NCI-H446 treated with DMSO at 0.1 percent for 48 hours (cell line): ENCODE measurements around the gene ANXA6.

ENCODE experiments used
- DNase-seq: peaks from one replicate; lab custom pipeline; 2025; lab: John Stamatoyannopoulos, UW

The ANXA6 gene

DNA sequence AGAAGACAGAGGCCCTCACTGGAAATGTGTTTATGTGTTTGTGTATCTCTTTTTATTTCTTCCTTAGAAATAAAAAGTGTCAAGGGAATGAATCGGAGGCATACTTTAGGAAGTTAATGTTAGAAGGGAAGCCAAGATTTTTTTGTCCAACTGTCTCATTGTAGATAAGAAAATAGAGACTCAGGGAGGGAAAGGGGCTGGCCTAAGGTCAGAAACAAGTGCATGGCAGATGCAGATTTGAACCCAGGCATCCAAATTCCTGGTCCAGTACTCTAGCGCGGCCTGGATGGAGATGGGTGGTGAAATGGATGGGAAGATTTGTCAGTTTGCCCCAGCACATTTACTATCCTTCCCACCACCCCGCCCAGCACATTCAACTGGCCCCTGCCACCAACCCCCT lies 56.9 kb downstream of the ANXA6 start:
- no peak for DNase-seq

DNA sequence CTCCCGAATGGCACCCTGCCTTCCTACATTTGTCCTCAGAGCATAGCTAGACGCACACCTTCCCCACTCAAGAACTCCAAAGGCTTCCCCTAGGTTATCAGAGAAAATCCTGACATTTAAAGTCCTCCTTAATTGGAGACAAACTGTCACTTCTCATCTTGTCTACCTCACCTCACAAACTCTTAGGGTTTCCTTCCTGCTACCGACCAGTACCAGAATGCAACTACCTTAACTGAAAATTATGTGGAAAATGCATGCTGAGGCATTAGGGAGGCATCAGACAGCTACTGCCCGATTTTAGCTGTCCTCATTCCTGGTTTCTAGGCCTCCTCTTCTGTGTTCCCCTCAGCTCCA lies 58.8 kb downstream of the ANXA6 start:
- DNase-seq: no peak

DNA sequence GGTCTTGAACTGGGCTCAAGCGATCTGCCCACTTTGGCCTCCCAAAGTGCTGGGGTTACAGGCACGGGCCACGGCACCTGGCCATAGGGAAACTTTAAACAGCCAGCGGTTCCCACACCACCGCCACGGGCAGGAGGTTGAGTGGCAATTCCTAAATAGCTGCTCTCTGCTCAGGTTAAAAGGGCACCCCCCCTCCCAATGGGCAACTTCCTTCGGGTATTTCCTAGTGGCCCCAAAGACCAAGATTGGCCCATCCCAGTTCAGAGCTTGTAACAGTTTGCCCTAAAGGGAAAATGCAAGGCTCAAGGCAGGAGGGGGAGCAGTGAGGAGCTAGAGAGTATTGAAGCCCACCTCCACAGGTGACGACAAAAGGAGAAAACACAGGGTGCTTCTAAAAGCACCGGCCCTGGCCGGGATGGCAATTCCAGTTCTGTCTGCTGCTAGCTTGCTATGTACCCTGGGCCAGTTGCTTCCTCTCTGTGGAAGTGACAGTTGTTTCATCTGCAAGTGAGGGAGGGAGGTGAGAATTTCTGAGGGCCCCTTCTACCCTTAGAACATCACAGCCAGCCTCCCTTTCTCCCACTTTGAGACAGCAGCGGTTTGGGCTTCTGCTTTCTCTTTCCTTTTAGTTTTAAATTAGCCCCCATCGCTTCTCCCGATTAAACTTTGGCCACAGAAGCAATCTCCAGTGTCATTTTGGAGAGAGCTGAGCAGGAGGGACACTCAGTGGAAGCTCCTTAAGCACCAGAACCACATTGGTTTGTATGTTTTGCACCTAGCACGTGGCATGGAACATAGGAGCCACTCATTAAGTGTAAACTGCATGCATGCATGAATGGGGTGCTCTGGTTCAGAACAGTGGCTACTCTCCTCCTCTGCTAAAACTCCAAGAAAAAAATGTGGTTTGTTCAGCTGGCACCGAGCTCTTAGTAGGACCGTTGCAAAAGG lies 59.5 kb downstream of the ANXA6 start:
- DNase-seq: no peak

GRCh38 chr5:151097061-151097460 lies 60.5 kb downstream of the ANXA6 start:
- DNase-seq: no peak

DNA sequence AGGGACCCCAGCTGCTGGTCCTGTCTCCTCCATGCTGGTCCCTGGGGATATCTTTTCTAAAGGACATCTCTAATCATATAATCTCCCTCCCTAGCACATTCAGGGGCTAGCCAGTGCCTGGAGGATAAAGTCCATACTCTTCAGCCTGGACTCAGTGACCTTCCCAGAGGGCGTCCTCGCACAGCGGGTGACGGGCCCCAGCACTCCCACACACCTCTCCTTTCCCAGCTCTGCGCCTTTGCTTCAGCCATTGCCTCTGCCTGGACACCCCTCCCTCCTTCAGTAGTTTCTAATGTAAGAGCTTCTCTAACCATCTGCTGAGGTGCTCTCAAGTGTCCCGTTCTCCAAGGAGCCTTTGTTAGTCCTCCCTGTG lies 61.6 kb downstream of the ANXA6 start:
- no peak for DNase-seq

DNA sequence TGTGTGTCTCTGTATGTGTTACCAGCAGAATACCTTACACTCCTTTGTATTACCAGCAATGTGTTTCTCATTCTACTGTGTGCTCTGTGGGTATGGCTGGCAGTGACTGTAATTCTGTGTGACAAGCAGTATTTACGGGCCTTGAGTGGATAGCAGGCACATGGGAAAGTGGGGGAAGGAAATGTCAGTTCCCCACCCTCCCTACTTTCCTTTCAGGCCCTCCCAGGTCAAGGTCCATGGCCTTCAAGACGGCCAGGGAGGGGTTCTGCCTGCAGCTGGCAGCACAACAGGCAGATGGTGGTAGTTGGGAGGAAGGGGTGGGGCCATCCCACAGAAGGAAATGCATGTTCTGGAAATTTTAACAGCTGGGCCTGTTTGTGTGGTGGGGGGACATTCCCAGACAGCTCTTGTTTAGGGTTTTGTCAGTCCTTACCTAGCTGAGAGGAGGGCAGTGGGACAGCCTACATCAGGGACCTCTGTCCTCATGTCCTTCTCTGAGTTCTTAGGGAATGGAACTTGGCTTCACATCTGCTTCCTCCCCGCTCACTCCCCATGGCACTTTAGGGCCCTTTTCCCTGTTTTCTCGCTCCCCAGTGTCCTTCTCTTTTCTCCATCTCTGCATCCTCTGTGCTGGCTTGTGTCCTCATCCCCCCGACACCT lies 62.1 kb downstream of the ANXA6 start:
- no peak for DNase-seq

DNA sequence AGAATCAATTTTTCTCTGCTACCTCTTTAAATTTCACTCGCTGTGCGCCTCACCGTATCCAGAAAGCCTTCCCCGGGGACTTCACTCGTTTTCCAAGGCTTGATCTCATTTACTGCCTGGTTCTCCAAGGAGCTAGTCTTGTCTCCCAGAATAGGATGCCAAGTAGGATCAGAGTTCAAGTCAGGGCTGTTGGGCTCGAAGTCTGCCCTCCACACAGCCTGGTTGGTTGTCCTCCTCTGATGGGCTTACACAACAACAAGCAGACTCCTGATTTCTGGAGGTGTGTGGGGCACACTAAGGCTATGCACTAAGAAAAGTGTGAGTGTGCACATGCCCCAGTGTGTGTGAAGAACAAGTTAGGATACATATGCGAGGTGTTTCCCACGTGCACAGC lies 62.7 kb downstream of the ANXA6 start:
- no peak for DNase-seq

DNA sequence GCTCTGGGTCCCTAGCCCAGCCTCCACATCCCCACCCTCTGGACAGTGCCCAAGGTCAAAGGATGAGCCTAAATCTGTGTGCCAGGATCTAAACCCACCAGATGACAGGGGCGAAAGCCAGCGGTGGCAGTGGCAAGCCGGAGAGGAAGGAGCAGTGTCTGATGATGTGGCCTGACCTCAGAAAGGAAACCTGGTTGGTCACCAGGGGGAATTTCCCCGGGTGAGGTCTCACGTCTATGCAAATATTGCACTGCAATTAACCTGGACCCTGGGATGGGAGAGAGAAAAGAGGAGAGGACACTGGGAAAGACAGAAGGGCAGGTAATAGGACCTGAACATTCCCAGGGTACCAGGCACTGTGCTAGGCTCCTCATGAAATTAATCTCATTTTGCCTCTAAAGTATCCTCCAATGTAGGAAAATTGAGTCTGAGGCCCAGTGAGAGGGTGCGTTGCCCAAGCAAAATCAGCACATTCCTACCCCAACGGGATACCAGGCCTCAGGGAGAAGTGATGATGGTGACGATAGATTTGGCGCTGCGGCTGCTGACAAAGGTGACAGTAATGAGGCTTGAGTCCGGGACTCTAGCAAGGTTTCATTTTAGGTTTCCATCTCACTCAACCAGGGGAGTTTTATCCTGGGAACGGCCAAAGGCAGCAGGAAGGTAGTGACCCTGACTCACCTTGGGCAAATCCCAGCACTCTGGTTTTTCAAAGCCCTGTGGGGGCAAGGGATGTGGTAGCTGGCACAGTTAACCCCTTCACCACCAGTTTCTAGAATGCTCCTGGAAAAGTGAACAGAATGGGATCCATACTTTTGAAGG lies 63.3 kb downstream of the ANXA6 start:
- no peak for DNase-seq

- DNase-seq: no peak
These were observed 64.1 kb downstream of the ANXA6 start for GRCh38 chr5:151093476-151093889.

GRCh38 chr5:151092762-151093161 lies 64.8 kb downstream of the ANXA6 start:
- no peak for DNase-seq

GRCh38 chr5:151089726-151090125 lies 67.9 kb downstream of the ANXA6 start:
- DNase-seq: no peak

DNA sequence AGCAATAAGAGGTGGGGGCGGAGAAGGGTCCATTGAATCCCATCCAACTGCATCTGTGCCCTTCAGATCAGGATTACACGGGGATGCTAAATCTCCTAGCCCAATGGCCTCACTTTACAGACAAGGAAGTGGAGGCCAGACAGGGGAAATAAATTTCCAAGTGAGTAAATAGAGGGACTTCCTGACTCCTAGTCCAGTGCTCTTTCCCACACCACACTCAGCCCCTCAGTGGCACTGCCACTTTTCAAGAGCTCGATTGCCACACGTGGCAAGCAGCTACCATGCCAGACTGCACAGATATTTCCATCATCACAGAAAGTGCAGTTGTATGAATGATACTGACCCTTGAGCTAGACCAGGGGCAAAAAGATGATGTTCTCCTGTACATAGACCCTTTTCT lies 68.6 kb downstream of the ANXA6 start:
- no peak for DNase-seq

- DNase-seq: no peak
These were observed 70.1 kb downstream of the ANXA6 start for GRCh38 chr5:151087486-151087885.

DNA sequence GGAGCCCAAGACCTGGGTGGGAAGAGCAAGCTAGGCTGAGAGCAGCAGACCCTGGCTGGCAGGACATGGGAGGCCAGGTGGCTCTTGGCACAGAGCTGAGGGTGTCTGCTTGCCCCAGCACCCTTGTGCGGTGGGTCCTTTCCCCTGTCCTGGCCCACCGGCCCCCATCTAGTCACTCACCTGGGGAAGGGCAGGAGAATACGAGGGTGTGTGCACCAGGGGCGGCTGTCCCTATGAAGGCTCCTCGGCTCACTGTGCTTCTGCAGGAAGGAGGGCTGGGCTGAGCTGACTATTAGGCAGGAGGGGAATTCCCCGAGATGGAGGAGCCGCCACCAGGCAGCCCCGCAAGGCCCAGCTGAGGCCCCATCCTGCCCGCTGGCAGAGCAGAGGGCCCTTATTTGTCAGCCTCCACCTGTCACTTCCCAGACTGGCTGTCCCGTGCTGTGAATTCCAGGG lies 70.6 kb downstream of the ANXA6 start:
- DNase-seq: no peak

- no peak for DNase-seq
These were observed 71.2 kb downstream of the ANXA6 start for GRCh38 chr5:151086192-151086869.

- DNase-seq: no peak
These were observed 72.0 kb downstream of the ANXA6 start for GRCh38 chr5:151085517-151086041.

DNA sequence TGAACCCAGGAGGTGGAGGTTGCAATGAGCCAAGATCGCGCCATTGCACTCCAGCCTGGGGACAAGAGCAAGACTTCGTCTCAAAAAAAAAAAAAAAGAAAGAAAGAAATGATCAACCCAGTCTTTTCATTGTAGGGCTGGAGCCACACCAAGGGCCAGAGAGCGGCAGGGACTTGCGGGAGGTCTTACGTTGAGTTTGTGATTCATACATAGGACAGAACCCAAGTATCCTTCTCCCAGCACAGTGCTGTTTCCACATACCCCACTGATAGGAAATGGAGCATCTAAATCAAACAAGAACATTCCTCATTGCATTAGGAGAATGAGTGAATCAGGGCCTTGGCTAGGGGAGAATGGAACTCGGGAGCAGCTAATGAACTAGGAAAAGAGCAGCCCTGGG lies 73.2 kb downstream of the ANXA6 start:
- no peak for DNase-seq

GRCh38 chr5:151083081-151083676 lies 74.4 kb downstream of the ANXA6 start:
- no peak for DNase-seq

DNA sequence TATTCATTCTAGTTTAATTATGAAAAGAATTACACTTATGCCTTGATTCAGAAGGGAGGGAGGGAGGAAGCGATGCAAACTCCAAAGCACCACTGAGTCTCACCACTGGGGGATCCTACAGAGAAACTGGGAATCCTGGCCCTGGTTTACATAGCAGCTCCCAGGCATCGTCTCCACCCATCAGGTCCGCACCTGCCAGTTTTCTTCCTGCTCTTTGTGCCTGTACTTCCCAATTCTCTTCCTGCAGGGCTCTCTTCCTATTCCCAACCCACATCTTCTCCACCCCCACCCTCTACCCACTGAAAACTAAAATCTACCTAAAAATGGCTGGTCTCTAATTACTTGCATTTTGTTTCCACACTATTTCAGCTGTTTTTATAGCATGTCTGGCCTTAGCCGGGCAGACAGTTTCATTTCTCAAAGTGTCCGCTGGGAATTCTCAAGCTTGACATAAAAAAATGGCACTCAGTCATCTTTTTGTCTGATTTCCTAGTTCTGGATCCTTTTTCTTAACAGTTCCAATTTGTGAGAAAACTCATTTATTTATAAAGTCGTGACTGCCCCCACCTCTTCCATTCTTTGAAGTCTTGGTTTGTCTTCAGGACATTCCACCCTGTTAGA lies 75.2 kb downstream of the ANXA6 start:
- no peak for DNase-seq

- no peak for DNase-seq
These were observed 75.9 kb downstream of the ANXA6 start for GRCh38 chr5:151081431-151082281.
